ENCODE measurements around the gene FZD4.
A peak's percentile ranks its signal among the peaks of the same experiment; 100 is the strongest.

Gene FZD4

GRCh38 chr11:86956905-86957195, 1.7 kb upstream of the FZD4 start:
- H3K27me3 ChIP-seq, result peaks cover 43% of the 10 kb centered on the region
- no peaks in the 10 kb centered on the region for H3K9me3 ChIP-seq
- no peaks in the 10 kb centered on the region for H3K4me1 ChIP-seq
- H3K4me3 ChIP-seq (ENCODE audit: low read depth, low read length), result no peak overlapping the region
- no peak for TF ChIP-seq CTCF (IDR thresholded peaks at IDR 0.05; ENCODE audit: low read depth, low read length)
- no peaks in the 10 kb centered on the region for H3K36me3 ChIP-seq
- no peak for DNase-seq

DNA sequence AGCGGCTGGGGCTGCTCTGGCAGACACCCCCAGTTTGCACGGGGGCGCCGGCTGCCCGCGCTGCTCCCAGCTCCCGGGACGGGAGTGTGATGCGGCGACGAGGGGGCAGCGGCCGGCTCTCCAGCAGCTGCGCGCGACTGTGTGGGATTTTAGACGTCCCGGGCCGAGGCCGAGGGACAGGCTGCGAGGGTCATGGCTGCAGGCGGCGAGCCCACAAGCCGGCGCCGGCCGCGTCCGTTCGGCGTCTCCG, 159 bp downstream of the FZD4 start:
- DNase-seq, result no peak
- H3K4me1 ChIP-seq, result no peaks in the 10 kb centered on the region
- H3K27me3 ChIP-seq, result peaks cover 44% of the 10 kb centered on the region
- no peak for TF ChIP-seq CTCF (IDR thresholded peaks at IDR 0.05; ENCODE audit: low read depth, low read length)
- peak overlapping the region; percentile 58 for H3K4me3 ChIP-seq (ENCODE audit: low read depth, low read length)
- no peaks in the 10 kb centered on the region for H3K36me3 ChIP-seq
- H3K9me3 ChIP-seq, result no peaks in the 10 kb centered on the region

GRCh38 chr11:86954269-86955110, 705 bp downstream of the FZD4 start:
- no peaks in the 10 kb centered on the region for H3K4me1 ChIP-seq
- H3K27me3 ChIP-seq, result peaks cover 48% of the 10 kb centered on the region
- no peak for TF ChIP-seq CTCF (IDR thresholded peaks at IDR 0.05; ENCODE audit: low read depth, low read length)
- no peaks in the 10 kb centered on the region for H3K9me3 ChIP-seq
- no peaks in the 10 kb centered on the region for H3K36me3 ChIP-seq
- peak; percentile 35 for DNase-seq
- H3K4me3 ChIP-seq (ENCODE audit: low read depth, low read length), result peak overlapping the region; percentile 58

DNA sequence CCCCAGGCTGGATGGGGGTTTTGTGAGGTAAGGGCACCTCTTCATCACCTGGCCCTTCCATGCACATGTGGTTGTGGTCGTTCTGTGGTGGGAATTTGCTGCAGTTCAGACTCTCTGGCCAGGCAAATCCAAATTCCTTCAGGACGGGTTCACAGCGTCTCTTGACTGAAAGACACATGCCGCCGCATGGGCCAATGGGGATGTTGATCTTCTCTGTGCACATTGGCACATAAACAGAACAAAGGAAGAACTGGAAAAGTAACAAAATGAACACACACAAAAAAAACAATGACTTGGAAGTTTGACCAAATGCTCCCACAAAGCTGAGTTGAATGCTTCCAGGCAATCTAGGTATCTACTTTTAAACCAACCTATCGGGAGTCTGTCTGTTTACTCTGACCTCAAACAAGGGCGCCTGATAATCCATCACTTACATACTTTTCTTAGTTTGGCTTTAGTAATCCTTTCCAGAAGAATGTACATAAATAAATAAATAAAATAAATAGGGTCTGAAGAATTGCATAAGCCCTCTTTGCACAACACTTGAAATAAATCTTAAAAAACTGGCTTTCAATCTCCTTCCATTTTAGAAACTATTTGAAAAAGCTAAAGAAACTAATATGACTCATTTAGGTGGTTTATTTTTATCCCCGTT, 2.8 kb downstream of the FZD4 start:
- Histone ChIP-seq H3K9me3 (no peaks in the 10 kb centered on the region), H3K4me1 (no peaks in the 10 kb centered on the region), H3K36me3 (no peaks in the 10 kb centered on the region), H3K27me3 (peaks cover 43% of the 10 kb centered on the region), H3K4me3 (ENCODE audit: low read depth, low read length) (no peak overlapping the region)
- DNase-seq, result no peak
- TF ChIP-seq CTCF (IDR thresholded peaks at IDR 0.05; ENCODE audit: low read depth, low read length), result no peak

DNA sequence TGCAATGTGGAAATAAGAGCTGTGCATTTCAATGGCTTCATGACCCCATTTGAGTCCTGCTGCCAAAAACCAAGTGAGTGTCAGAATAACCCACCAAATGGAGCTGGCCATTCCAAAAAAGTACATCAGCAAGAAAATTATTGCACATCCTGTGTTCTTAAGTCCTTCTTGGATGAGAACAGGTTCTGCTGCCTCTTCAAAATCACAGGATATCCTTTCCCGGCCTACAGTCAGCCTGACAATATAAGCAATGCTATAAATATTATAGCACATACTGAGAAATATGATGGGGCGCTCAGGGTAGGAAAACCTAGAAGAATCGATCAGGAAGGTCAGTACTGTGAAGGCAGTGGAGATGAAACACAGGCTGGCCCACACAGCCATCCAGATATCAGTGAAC, 3.5 kb downstream of the FZD4 start:
- Histone ChIP-seq H3K27me3 (peaks cover 39% of the 10 kb centered on the region), H3K4me3 (ENCODE audit: low read depth, low read length) (no peak overlapping the region), H3K36me3 (no peaks in the 10 kb centered on the region), H3K9me3 (no peaks in the 10 kb centered on the region), H3K4me1 (no peaks in the 10 kb centered on the region)
- no peak for DNase-seq
- TF ChIP-seq CTCF (IDR thresholded peaks at IDR 0.05; ENCODE audit: low read depth, low read length), result no peak

GRCh38 chr11:86950661-86950995, 4.6 kb downstream of the FZD4 start:
- Histone ChIP-seq H3K9me3 (no peaks in the 10 kb centered on the region), H3K4me3 (ENCODE audit: low read depth, low read length) (no peak overlapping the region), H3K4me1 (no peaks in the 10 kb centered on the region), H3K27me3 (peaks cover 33% of the 10 kb centered on the region), H3K36me3 (no peaks in the 10 kb centered on the region)
- TF ChIP-seq CTCF (IDR thresholded peaks at IDR 0.05; ENCODE audit: low read depth, low read length), result no peak
- no peak for DNase-seq

All from BE2C (cell line).